Measurements from ENCODE around the gene EIF2D. TPM values are rescaled to one million over a fixed set of nuclear protein-coding genes. Genes with fewer than 3 reads are reported as not detected.

Gene EIF2D
- total RNA-seq, 1 experiment from 2014 or later = 110 TPM

- H3K4me3 Mint-ChIP-seq (ENCODE audit: unreplicated experiment) = no peak overlapping the region
- ChIA-PET POLR2A (interaction anchor here (0.6 to 1.6 kb wide), 6 partner anchors 12 to 975 kb away, joined by 3 to 11 read pairs (median 4); no protein-coding TSS in a partner anchor), CTCF (interaction anchor here (0.5 to 9.9 kb wide), 55 partner anchors 10 to 1154 kb away, joined by 3 to 281 read pairs (median 5); partner anchors contain the start of genes IKBKE and RASSF5)
- H3K36me3 Mint-ChIP-seq (ENCODE audit: insufficient read depth, unreplicated experiment) = peaks cover 9% of the 10 kb centered on the region
- H3K27ac Mint-ChIP-seq (ENCODE audit: low read depth, unreplicated experiment) = no peak overlapping the region
- intact Hi-C loops (cut with micrococcal nuclease) = loop anchor here (1.0 to 2.0 kb wide), 3 partner anchors 38 to 120 kb away; no protein-coding TSS in a partner anchor
- H3K27me3 Mint-ChIP-seq (ENCODE audit: insufficient read depth, unreplicated experiment) = no peaks in the 10 kb centered on the region
- peak; percentile 98 for TF ChIP-seq CTCF (IDR thresholded peaks at IDR 0.05; ENCODE audit: unreplicated experiment)
- no TSS peak for BruUV-seq (replicated peaks)
- H3K4me1 Mint-ChIP-seq (ENCODE audit: insufficient read depth, unreplicated experiment) = no peaks in the 10 kb centered on the region
- DNase-seq (ENCODE audit: unreplicated experiment) = peak; percentile 89
- H3K9me3 Mint-ChIP-seq (ENCODE audit: unreplicated experiment) = no peaks in the 10 kb centered on the region
These were observed 67.6 kb downstream of the EIF2D start for GRCh38 chr1:206544562-206545257.

Other genes starting within 250 kb of the EIF2D start
- 7.1 and 12.1 TPM in 2 replicates for gene IKBKE, start 142.0 kb downstream of the EIF2D start, total RNA-seq (2022)
- gene RASSF5, start 104.9 kb downstream of the EIF2D start, total RNA-seq (2022) = 8.3 and 9.6 TPM in 2 replicates
- 45.4 and 58.5 TPM in 2 replicates for gene DYRK3, start 23.1 kb upstream of the EIF2D start, total RNA-seq (2022)
- gene MAPKAPK2, start 72.4 kb upstream of the EIF2D start, total RNA-seq (2022) = 142 and 178 TPM in 2 replicates
- gene IL19, start 158.3 kb upstream of the EIF2D start, total RNA-seq (2022) = not detected in 2 replicates
- gene IL10, start 160.0 kb upstream of the EIF2D start, total RNA-seq (2022) = not detected in 2 replicates